Uterus (tissue), 4 donors: ENCODE data around the gene TRMT6. TPM values are rescaled to one million over a fixed set of nuclear protein-coding genes. Genes with fewer than 3 reads are reported as not detected.

Source experiments
- DNase-seq, 2 donors: peaks; one replicate each; pipeline ENCODE4 v3.0.0-alpha.2; 2019 to 2020
- H3K27ac ChIP-seq, 2 donors: fragments of 200-600 bp; sonication (generic); 1 replicate in 1 of 2; 2 replicates in 1 of 2; pipeline ENCODE4 v1.5.1; 2016 to 2018
- H3K27me3 ChIP-seq, 2 donors: fragments of 200-600 bp; sonication (generic); one replicate each; pipeline ENCODE4 v1.5.1; 2018 to 2019; ENCODE audit warnings: control low read depth in 1 of 2
- H3K36me3 ChIP-seq, 2 donors: fragments of 200-600 bp; sonication (generic); one replicate each; pipeline ENCODE4 v1.5.1; 2019; ENCODE audit warnings: control low read depth in 1 of 2
- H3K4me1 ChIP-seq, 2 donors: fragments of 200-600 bp; sonication (generic); one replicate each; pipeline ENCODE4 v1.5.1; 2018 to 2019; ENCODE audit warnings: control low read depth in 1 of 2
- H3K4me3 ChIP-seq, 2 donors: fragments of 200-600 bp; sonication (generic); 1 replicate in 1 of 2; 2 replicates in 1 of 2; pipeline ENCODE4 v1.5.1; 2018 to 2019; ENCODE audit warnings: mild to moderate bottlenecking in 1 of 2
- H3K9me3 ChIP-seq, 2 donors: fragments of 200-600 bp; sonication (generic); one replicate each; pipeline ENCODE4 v1.5.1; 2019; ENCODE audit warnings: control low read depth in 1 of 2
- CTCF ChIP-seq, 4 experiments: fragments of 200-600 bp in 2 of 4; fragments of 450-650 bp in 2 of 4; sonication (generic) in 2 of 4; IDR thresholded peaks; one replicate each; pipeline ENCODE4 v1.5.1; 2016 to 2019; ENCODE audit warnings: antibody characterized with exemption in 4 of 4, mild to moderate bottlenecking in 2 of 4, moderate library complexity in 1 of 4
- POLR2A ChIP-seq, 2 donors: fragments of 450-650 bp; IDR thresholded peaks; one replicate each; pipeline ENCODE4 v1.6.1; 2016; ENCODE audit warnings: antibody characterized with exemption in 2 of 2, mild to moderate bottlenecking in 1 of 2, moderate library complexity in 1 of 2
- intact Hi-C: fragments of 100-400 bp; cut with DNase I; formaldehyde crosslinking; loops from one replicate; pipeline ENCODE4 v1.15.1; 2023; ENCODE audit warnings: low total_unique reads
- total RNA-seq, 4 donors: library from RNA; depleted of rRNA in 3 of 4; stranded (reverse); fragments of >200 nt in 3 of 4; gene quantifications; one replicate each; pipeline versions ENCODE4 v1.1.0 to v1.2.4, GENCODE V29; 2014 to 2023
- donor health status: DM: yes; HTN: yes; CAD: no.

Gene TRMT6
- total RNA-seq: 10 to 100 TPM in 1 of 4 donors, 1 to 10 TPM in 3; 1.8 to 11.9 (median 4.0) TPM

GRCh38 chr20:5950271-5951031, at the start of gene TRMT6, which contains the start of gene MCM8:
Gene TRMT6 (minus strand): TSS chr20:5950533. CDS start chr20:5950405, 128 bp downstream.
Gene MCM8 (plus strand): TSS chr20:5950652. CDS start chr20:5952016, 1,364 bp downstream.
- H3K4me1 ChIP-seq: peaks cover 0 to 8% of the 10 kb centered on the region in 2 donors
- TF ChIP-seq POLR2A (IDR thresholded peaks at IDR 0.05) (no peak), CTCF (IDR thresholded peaks at IDR 0.05) (no peak)
- peak within 1 kb of the TSS; percentile 55 to 77 for H3K27ac ChIP-seq
- H3K36me3 ChIP-seq: no peaks in the 10 kb centered on the region
- no peaks in the 10 kb centered on the region for H3K27me3 ChIP-seq
- peak within 1 kb of the TSS; percentile 71 to 92 for H3K4me3 ChIP-seq
- H3K9me3 ChIP-seq: no peaks in the 10 kb centered on the region
- DNase-seq: peak; percentile 94 to 95
- intact Hi-C loops: no loop called here

- H3K4me1 ChIP-seq: no peaks in the 10 kb centered on the region
- no peak overlapping the region for H3K4me3 ChIP-seq
- TF ChIP-seq POLR2A (IDR thresholded peaks at IDR 0.05): no peak
- TF ChIP-seq CTCF (IDR thresholded peaks at IDR 0.05): no peak
- no peak overlapping the region for H3K27ac ChIP-seq
- no peaks in the 10 kb centered on the region for H3K27me3 ChIP-seq
- H3K9me3 ChIP-seq: no peaks in the 10 kb centered on the region
- DNase-seq: no peak
- intact Hi-C loops: no loop called here
- no peaks in the 10 kb centered on the region for H3K36me3 ChIP-seq
Measured at GRCh38 chr20:5999783-6000182, 49.5 kb upstream of the TRMT6 start.

GRCh38 chr20:5996765-5997164, 46.4 kb upstream of the TRMT6 start:
- DNase-seq: no peak
- Histone ChIP-seq H3K27ac (no peak overlapping the region), H3K36me3 (no peaks in the 10 kb centered on the region), H3K4me1 (no peaks in the 10 kb centered on the region), H3K27me3 (no peaks in the 10 kb centered on the region), H3K4me3 (no peak overlapping the region), H3K9me3 (no peaks in the 10 kb centered on the region)
- no peak for TF ChIP-seq POLR2A (IDR thresholded peaks at IDR 0.05)
- no peak for TF ChIP-seq CTCF (IDR thresholded peaks at IDR 0.05)
- intact Hi-C loops: no loop called here

GRCh38 chr20:5991623-5992441, 41.5 kb upstream of the TRMT6 start:
- TF ChIP-seq CTCF (IDR thresholded peaks at IDR 0.05) (no peak), POLR2A (IDR thresholded peaks at IDR 0.05) (no peak)
- DNase-seq: no peak
- H3K27me3 ChIP-seq: no peaks in the 10 kb centered on the region
- no peaks in the 10 kb centered on the region for H3K4me1 ChIP-seq
- H3K36me3 ChIP-seq: no peaks in the 10 kb centered on the region
- intact Hi-C loops: no loop called here
- H3K27ac ChIP-seq: no peak overlapping the region
- H3K4me3 ChIP-seq: no peak overlapping the region
- no peaks in the 10 kb centered on the region for H3K9me3 ChIP-seq

- TF ChIP-seq CTCF (IDR thresholded peaks at IDR 0.05) (no peak), POLR2A (IDR thresholded peaks at IDR 0.05) (no peak)
- no peaks in the 10 kb centered on the region for H3K27me3 ChIP-seq
- H3K4me1 ChIP-seq: no peaks in the 10 kb centered on the region
- DNase-seq: no peak
- no peak overlapping the region for H3K27ac ChIP-seq
- no peaks in the 10 kb centered on the region for H3K36me3 ChIP-seq
- intact Hi-C loops: no loop called here
- no peaks in the 10 kb centered on the region for H3K9me3 ChIP-seq
- no peak overlapping the region for H3K4me3 ChIP-seq
Measured at GRCh38 chr20:5990946-5991345, 40.6 kb upstream of the TRMT6 start.
